GM19438 (cell line): ENCODE results near the gene VWC2L.

Experiments
- ATAC-seq: cut with Tn5 transposase; IDR thresholded peaks from one replicate; pipeline ENCODE4 v1.9.1; 2021; ENCODE audit warnings: low read depth; ENCODE audit not compliant: unreplicated experiment

The VWC2L gene

GRCh38 chr2:214465363-214466146 is 54.7 kb downstream of the VWC2L start:
- no peak for ATAC-seq

- no peak for ATAC-seq
Measured at GRCh38 chr2:214469728-214470127, 58.9 kb downstream of the VWC2L start.

DNA sequence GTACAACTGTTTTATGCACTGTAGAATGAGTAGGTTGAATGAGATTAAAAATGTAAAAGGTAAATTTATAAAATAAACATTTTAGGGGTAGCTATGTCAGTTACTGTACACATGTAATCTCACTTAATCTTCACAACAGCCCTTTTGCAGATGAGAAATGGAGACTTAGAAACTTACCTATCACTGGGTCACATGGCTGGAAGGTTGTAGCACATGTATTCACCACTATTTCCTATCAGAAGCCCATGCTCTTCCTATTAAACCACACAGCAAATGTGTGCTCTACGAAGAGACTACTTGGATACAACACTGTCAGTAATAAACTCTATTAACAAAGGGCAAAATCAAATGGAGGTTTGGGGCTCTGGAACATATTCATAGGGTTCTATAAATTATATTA is 60.5 kb downstream of the VWC2L start:
- ATAC-seq: no peak

DNA sequence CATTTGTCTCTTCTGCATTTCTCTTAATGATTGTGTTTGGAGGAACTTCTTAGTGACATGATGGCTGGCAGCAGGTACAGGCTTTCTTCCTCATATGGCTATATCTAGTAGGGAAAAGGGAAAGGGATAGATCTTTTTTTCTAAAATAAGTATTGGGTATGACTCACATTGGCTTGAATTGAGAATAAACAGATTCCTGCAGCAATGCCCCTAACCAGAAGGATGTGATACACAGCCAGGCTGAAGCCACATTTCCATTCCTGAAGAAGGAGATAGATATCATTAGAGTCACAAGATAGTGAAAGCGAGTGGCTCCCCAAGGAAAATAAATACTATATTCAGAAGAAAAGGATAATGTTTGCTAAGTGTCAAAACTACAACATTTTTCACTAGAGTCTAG is 61.1 kb downstream of the VWC2L start:
- no peak for ATAC-seq

- no peak for ATAC-seq
Measured at GRCh38 chr2:214477305-214477704, 66.5 kb downstream of the VWC2L start.

- no peak for ATAC-seq
Measured at GRCh38 chr2:214481204-214481603, 70.3 kb downstream of the VWC2L start.

DNA sequence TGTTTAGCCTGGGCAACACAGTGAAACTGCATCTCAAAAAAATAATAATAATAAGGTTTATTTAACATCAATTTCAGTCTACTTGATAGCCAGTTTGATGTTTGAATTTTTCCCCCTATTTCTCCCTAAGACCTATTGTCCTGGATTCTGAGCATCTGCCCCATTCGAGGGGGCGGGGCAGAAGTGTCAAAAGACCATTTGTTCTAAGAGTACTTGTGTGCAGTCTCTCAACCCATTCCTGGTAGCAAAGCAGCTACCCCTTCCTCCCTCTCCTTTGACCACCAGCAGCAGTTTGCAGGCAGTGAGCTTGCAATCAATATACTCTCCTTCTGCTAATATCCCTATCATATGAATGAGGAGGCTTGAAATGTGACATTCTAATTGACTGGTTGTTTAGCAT is 71.9 kb downstream of the VWC2L start:
- no peak for ATAC-seq

DNA sequence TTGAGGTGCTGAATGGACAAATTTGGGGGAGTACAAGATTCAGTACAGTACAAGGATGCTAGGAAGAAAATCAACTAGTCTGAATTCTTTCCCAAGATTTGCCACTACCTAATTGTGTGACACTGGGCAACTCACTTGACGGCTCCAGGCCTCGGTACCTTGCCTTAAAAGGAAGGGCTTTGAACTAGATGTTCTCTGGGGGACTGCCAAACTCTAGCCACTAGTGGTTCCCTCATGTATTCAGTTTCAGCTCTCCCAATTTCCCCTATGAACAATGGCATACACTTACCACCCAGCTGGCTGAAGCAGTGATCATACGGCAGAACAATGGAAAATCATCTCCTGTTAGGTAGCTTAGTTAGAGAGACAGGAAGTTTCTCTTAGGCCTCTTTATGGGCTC is 73.4 kb downstream of the VWC2L start:
- ATAC-seq: no peak

DNA sequence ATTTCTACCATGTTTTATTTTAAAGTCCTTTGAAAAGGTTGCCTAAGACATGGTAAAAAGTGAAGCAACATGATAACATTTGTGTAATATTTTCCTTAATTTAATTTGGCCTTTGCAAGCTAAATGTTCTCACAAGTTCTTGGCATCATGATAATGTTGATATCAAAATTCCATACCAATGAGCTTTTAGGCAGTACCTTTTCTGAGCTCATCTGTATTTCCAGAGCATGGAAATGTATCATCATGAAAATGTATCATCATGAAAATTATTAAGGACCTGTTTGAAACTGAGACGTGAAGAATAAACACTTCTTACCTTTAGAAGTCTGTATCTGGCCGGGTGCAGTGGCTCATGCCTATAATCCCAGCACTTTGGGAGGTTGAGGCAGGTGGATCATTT is 73.8 kb downstream of the VWC2L start:
- ATAC-seq: no peak

DNA sequence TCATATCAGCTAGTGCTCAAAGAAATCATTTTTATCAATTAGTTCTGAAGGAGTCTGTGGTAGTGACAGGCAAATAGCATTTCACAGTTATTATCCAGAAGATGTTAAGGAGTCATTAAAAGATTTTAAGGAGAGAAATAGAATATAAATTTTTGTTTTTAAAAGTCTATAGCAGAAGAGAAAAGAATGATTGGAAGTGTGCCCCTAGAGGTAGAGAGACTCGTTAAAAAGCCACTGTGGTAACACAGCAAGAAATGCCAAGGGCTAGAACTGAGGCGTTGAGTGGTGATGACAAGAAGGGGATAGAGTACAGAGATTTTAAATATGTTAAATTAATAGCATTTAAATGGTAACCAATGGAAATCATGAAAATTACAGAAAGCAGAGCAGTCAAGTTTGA is 78.3 kb downstream of the VWC2L start:
- no peak for ATAC-seq

DNA sequence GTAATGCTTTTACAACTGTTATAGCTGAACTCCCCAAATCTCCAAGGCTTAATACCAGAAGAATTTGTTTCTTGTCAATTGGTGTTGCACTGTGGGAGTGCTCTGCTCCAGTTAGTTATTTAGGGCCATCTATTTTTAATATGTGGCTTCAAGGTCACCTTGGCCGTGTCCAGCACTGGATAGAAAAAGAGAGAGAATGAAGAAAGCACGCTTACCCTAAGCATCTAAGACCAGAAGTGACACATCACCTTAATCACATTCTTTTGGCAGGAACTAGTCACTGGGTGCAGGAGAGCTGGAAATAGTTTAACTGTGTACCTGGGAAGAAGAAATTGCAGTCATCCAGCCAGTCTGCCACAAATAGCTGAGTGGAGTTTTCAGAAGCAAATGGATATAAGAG is 78.8 kb downstream of the VWC2L start:
- no peak for ATAC-seq

DNA sequence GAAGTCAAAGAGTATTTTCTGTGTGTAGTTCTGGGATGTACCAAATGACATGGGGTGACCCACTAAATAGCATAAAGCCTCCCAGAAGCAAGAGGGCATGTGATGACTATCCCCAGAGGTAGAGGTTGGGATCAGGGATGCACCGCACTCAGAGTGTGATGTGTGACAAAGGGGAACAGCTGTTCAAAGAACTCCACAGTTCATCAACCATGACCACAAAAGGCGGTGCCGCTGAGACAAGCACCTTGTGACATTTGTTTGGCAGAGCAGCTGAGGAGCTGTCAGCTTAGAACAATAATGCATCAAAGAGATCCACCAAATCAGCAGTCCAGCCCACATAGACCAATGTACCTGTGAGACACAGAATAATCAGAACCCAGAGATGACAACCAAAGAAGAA is 81.3 kb downstream of the VWC2L start:
- ATAC-seq: no peak

- no peak for ATAC-seq
Measured at GRCh38 chr2:214492608-214493007, 81.8 kb downstream of the VWC2L start.

GRCh38 chr2:214497489-214497888 is 86.6 kb downstream of the VWC2L start:
- ATAC-seq: no peak

- ATAC-seq: no peak
Measured at GRCh38 chr2:214503568-214503967, 92.7 kb downstream of the VWC2L start.

DNA sequence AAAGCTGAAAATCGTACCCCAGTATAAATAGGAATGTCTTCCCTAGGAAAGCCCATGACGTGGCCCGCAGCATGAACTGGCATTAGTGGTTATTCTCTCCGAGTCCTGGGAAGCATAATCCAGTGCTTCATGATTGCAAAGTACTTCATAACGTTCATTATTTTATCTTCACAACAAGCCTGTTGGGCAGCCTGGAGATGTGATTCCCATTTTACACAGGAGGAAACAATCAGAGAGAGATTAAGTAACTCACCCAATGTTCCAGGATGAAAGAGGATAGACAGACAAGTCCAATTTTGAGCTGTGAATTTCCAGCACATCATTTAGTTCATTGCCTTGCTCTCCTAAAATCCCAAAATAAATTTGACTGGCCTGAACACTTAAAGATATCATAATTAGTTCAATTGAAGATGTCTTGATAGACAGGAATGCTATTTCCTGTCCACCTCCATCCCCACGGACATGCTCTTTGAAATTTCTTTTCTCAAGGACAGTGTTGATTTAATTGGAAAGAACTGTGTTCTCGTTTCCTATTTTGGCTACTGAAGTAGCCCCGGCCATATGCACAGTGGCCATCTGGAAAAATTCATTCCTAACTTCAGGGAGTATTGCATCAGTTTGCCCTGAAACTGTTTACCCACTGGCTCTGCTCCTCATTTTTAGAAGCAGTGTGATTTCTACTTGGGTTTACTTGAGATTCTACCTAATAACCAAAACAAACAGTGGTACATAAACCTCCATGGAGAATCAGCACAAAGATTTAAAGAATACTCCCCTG is 93.9 kb downstream of the VWC2L start:
- no peak for ATAC-seq

GRCh38 chr2:214507032-214507431 is 96.2 kb downstream of the VWC2L start:
- no peak for ATAC-seq

- ATAC-seq: no peak
Measured at GRCh38 chr2:214514704-214515103, 103.8 kb downstream of the VWC2L start.

- no peak for ATAC-seq
Measured at GRCh38 chr2:214515111-214515510, 104.3 kb downstream of the VWC2L start.

- ATAC-seq: no peak
Measured at GRCh38 chr2:214519258-214519818, 108.5 kb downstream of the VWC2L start.

GRCh38 chr2:214529021-214529420 is 118.2 kb downstream of the VWC2L start:
- no peak for ATAC-seq

GRCh38 chr2:214529514-214529913 is 118.7 kb downstream of the VWC2L start:
- no peak for ATAC-seq
